ENCODE data around the gene SLC7A6.

SLC7A6 gene

GRCh38 chr16:68235108-68235886 lies 29.0 kb upstream of the SLC7A6 start:
- no peak for DNase-seq (ENCODE audit: low read depth, low spot score)

- DNase-seq (ENCODE audit: low read depth, low spot score) = no peak
These were observed 28.5 kb upstream of the SLC7A6 start, which contains the start of gene ESRP2 for GRCh38 chr16:68235887-68236136. Gene ESRP2 (minus strand): TSS chr16:68236127. CDS start chr16:68236045, 82 bp downstream.

GRCh38 chr16:68236137-68236825 lies 28.0 kb upstream of the SLC7A6 start:
- no peak for DNase-seq (ENCODE audit: low read depth, low spot score)

- no peak for DNase-seq (ENCODE audit: low read depth, low spot score)
These were observed 27.5 kb upstream of the SLC7A6 start for GRCh38 chr16:68236826-68237242.

- peak; percentile 84 for DNase-seq (ENCODE audit: low read depth, low spot score)
These were observed 26.9 kb upstream of the SLC7A6 start for GRCh38 chr16:68237243-68238028.

- DNase-seq (ENCODE audit: low read depth, low spot score) = no peak
These were observed 26.3 kb upstream of the SLC7A6 start for GRCh38 chr16:68238029-68238345.

- no peak for DNase-seq (ENCODE audit: low read depth, low spot score)
These were observed 22.2 kb upstream of the SLC7A6 start for GRCh38 chr16:68242085-68242484.

GRCh38 chr16:68242926-68243858 lies 21.1 kb upstream of the SLC7A6 start:
- no peak for DNase-seq (ENCODE audit: low read depth, low spot score)

- no peak for DNase-seq (ENCODE audit: low read depth, low spot score)
These were observed 19.8 kb upstream of the SLC7A6 start for GRCh38 chr16:68244481-68244902.

GRCh38 chr16:68244903-68245853 lies 19.1 kb upstream of the SLC7A6 start, which contains the start of gene PLA2G15:
Gene PLA2G15 (plus strand): TSS chr16:68245373. CDS start chr16:68245427, 54 bp downstream.
- peak; percentile 80 for DNase-seq (ENCODE audit: low read depth, low spot score)

- no peak for DNase-seq (ENCODE audit: low read depth, low spot score)
These were observed 18.2 kb upstream of the SLC7A6 start for GRCh38 chr16:68246121-68246520.

GRCh38 chr16:68246666-68247065 lies 17.7 kb upstream of the SLC7A6 start:
- no peak for DNase-seq (ENCODE audit: low read depth, low spot score)

- DNase-seq (ENCODE audit: low read depth, low spot score) = no peak
These were observed 16.9 kb upstream of the SLC7A6 start for GRCh38 chr16:68247400-68247799.

GRCh38 chr16:68247932-68248331 lies 16.4 kb upstream of the SLC7A6 start:
- DNase-seq (ENCODE audit: low read depth, low spot score) = no peak

GRCh38 chr16:68249371-68249770 lies 15.0 kb upstream of the SLC7A6 start:
- DNase-seq (ENCODE audit: low read depth, low spot score) = no peak

GRCh38 chr16:68250951-68251350 lies 13.4 kb upstream of the SLC7A6 start:
- no peak for DNase-seq (ENCODE audit: low read depth, low spot score)

GRCh38 chr16:68251832-68252231 lies 12.5 kb upstream of the SLC7A6 start:
- DNase-seq (ENCODE audit: low read depth, low spot score) = no peak

- no peak for DNase-seq (ENCODE audit: low read depth, low spot score)
These were observed 11.9 kb upstream of the SLC7A6 start for GRCh38 chr16:68252383-68252782.

GRCh38 chr16:68253721-68254120 lies 10.6 kb upstream of the SLC7A6 start:
- no peak for DNase-seq (ENCODE audit: low read depth, low spot score)

- no peak for DNase-seq (ENCODE audit: low read depth, low spot score)
These were observed 8.6 kb upstream of the SLC7A6 start for GRCh38 chr16:68255712-68256111.
